ENCODE results near the gene CYB5R4. TPM values are rescaled to one million over a fixed set of nuclear protein-coding genes. Genes with fewer than 3 reads are reported as not detected.
"Not testable (repeated sequence)": the region's sequence is repeated elsewhere in the genome, so short reads cannot be mapped to it uniquely, and the experiment has no call there.

Gene CYB5R4
- total RNA-seq, 1 experiment from 2014 or later, result 12.5 TPM

GRCh38 chr6:83904395-83904794, 44.9 kb downstream of the CYB5R4 start:
- Mint-ChIP-seq H3K27me3 (ENCODE audit: low read depth) (no peaks in the 10 kb centered on the region; the same call in 1 of the 2 replicates), H3K36me3 (peaks cover 8% of the 10 kb centered on the region), H3K4me3 (no peak overlapping the region), H3K4me1 (peaks cover 8% of the 10 kb centered on the region), H3K9me3 (peaks cover 15% of the 10 kb centered on the region), H3K27ac (no peak overlapping the region)
- TF ChIP-seq ERG (CRISPR knock-in tag; IDR thresholded peaks at IDR 0.05) (no peak), IRF1 (CRISPR knock-in tag; IDR thresholded peaks at IDR 0.05) (no peak), HMGA2 (CRISPR knock-in tag; IDR thresholded peaks at IDR 0.05) (no peak), ESRRA (CRISPR knock-in tag; IDR thresholded peaks at IDR 0.05; ENCODE audit: borderline replicate concordance) (no peak), E2F4 (CRISPR knock-in tag; IDR thresholded peaks at IDR 0.05; ENCODE audit: borderline replicate concordance, low read depth) (no peak), ZNF317 (CRISPR knock-in tag; IDR thresholded peaks at IDR 0.05; ENCODE audit: borderline replicate concordance, low read depth) (no peak), SP1 (CRISPR knock-in tag; conservative IDR thresholded peaks at IDR 0.05) (no peak), ZNF263 (CRISPR knock-in tag; IDR thresholded peaks at IDR 0.05; ENCODE audit: low read depth) (no peak), CREM (CRISPR knock-in tag; IDR thresholded peaks at IDR 0.05) (no peak), SOX15 (CRISPR knock-in tag; IDR thresholded peaks at IDR 0.05) (no peak), PRDM15 (CRISPR knock-in tag; IDR thresholded peaks at IDR 0.05) (no peak), ZNF232 (CRISPR knock-in tag; IDR thresholded peaks at IDR 0.05) (no peak), KAT7 (CRISPR knock-in tag; IDR thresholded peaks at IDR 0.05; ENCODE audit: borderline replicate concordance) (no peak), ZNF219 (CRISPR knock-in tag; IDR thresholded peaks at IDR 0.05; ENCODE audit: borderline replicate concordance) (no peak)
- DNase-seq (ENCODE audit: low spot score) (no peak), ATAC-seq (no peak)
- CTCF ChIA-PET, result no interaction called here
- POLR2A ChIA-PET, result no interaction called here

- no peak for ATAC-seq
- H3K27me3 Mint-ChIP-seq (ENCODE audit: low read depth), result no peaks in the 10 kb centered on the region; the same call in 1 of the 2 replicates
- TF ChIP-seq E2F4 (CRISPR knock-in tag; IDR thresholded peaks at IDR 0.05; ENCODE audit: borderline replicate concordance, low read depth) (no peak), CTCF (IDR thresholded peaks at IDR 0.05) (no peak), SMAD4 (CRISPR knock-in tag; IDR thresholded peaks at IDR 0.05) (no peak), ZBTB43 (CRISPR knock-in tag; IDR thresholded peaks at IDR 0.05) (no peak)
- H3K27ac Mint-ChIP-seq, result no peak overlapping the region
- no peak overlapping the region for H3K4me3 Mint-ChIP-seq
- ChIA-PET CTCF (no interaction called here), POLR2A (no interaction called here)
- no peak for DNase-seq (ENCODE audit: low spot score)
- H3K4me1 Mint-ChIP-seq, result peaks cover 20% of the 10 kb centered on the region
- H3K9me3 Mint-ChIP-seq, result peaks cover 15% of the 10 kb centered on the region
- peaks cover 8% of the 10 kb centered on the region for H3K36me3 Mint-ChIP-seq
Observed at GRCh38 chr6:83905648-83906047, 46.2 kb downstream of the CYB5R4 start.

- ATAC-seq; H3K27me3 Mint-ChIP-seq (ENCODE audit: low read depth); H3K36me3 Mint-ChIP-seq; DNase-seq (ENCODE audit: low spot score); H3K4me3 Mint-ChIP-seq; H3K9me3 Mint-ChIP-seq; H3K27ac Mint-ChIP-seq; POLR2A ChIA-PET: not testable (repeated sequence)
- H3K4me1 Mint-ChIP-seq, result peaks cover 34% of the 10 kb centered on the region
- CTCF ChIA-PET, result interaction anchor here (0.7 kb wide), 1 partner anchor 48 kb away, joined by 3 read pairs; the partner anchor contains the start of gene CYB5R4
Observed at GRCh38 chr6:83907623-83908390, 48.3 kb downstream of the CYB5R4 start.
